Airway epithelial cell (primary cell): ENCODE data around the gene TMEM185B. TPM values are rescaled to one million over a fixed set of nuclear protein-coding genes. Genes with fewer than 3 reads are reported as not detected.

Experiments
- total RNA-seq: library from RNA; depleted of rRNA; stranded (reverse); fragments of >200 nt; gene quantifications from 2 replicates; pipeline ENCODE4 v1.2.3, GENCODE V29; 2015

The TMEM185B gene
- 22.6 and 24.2 TPM in 2 replicates for total RNA-seq

DNA sequence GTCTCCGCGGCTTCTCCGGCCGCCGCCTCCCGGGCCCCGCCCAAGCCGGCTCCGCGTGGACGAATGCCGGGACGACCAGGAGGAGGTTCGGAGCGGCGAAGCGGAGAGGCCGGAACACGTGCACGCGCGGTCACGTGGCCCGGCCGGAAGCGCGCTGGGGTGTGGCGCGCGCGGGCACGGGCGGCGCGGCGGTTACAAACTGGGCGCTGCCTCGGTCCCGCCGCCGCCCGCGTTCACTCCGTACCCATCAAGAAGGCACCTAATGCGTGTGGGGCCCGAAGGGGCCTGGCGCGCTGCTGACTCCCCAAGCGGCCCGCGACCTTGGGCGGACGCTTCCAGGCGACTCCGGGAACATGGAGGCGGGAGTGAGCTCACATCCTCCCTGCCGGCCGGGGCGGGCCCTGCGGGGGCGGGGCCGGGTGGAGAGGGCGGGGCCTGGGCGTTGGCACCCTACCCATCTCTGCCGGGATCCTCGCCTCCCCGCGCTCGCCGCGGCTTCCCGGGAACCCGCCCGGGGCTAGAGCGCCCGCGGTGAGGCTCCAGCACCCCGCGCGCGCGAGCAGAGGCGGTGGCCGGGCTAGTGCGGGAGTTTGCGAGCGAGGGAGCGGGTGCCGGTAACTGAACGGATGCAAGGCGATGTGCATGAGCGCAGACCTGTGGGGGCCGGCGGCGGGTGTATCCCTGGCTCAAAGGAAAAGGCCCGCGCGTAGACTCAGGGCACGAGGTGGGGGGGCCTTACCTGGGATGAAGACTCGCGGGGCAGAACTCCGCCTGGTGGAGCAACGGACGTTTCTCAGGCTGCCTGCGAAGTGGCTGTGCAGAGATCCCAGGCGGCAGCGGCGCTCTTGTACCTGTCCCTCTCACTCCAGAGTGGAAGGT lies at the start of gene TMEM185B:
Gene TMEM185B (minus strand): TSS at position 367 of the 879 bp plus-strand sequence. CDS start 424 bp downstream, outside the sequence.

DNA sequence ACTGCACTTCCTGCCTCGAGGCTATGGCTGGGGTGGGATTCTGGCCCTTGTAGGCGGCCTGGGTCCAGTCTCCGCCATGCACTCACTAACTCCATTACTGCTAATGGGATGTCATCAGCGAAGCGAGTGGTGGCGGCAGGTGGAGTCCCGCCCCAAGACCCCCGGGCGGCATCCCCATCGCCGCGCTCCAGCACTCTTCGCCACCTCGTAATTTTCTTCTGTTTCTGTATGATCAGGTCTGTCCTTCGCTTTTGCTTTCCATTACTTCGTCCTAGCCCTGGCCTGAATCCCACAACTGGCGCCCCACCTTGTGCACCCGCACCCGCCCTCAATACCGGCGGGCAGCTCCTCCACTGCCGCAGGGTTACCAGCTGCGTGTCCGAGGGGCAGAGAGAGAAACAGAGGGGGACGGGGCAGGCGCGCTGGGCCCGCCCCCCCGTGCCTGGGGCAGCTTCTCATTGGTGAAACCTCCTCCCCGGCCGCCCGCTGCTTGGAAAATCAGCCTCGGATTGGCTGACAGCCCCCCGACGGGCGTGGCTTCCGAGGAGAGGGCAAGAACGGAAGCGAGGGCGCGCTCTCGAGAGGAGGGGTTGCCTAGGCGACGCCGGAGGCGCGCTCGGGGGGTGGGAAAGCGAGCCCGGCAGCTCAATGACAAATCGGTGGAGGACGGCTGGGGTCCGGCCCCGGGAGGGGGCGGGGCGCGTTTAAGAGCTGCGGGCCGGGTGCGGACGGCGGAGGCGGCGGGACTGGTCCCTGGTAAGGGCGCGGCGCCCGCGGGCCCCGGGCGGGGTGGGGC lies 29.2 kb upstream of the TMEM185B start, which contains the start of gene RALB:
Gene RALB (plus strand): TSS at position 628 of the 796 bp plus-strand sequence. CDS start 25,813 bp downstream, outside the sequence.

Other genes starting within 250 kb of the TMEM185B start
- 19.6 and 25.0 TPM in 2 replicates for gene EPB41L5, start 210.3 kb downstream of the TMEM185B start, total RNA-seq
- 40.6 and 46.2 TPM in 2 replicates for gene RALB, start 29.5 kb upstream of the TMEM185B start, total RNA-seq
- gene INHBB, start 122.7 kb upstream of the TMEM185B start, total RNA-seq, result 0.28 TPM in 1 of 2 replicates, not detected in the other